H9 (cell line): ENCODE data around the gene KLHL33. TPM values are rescaled to one million over a fixed set of nuclear protein-coding genes. Genes with fewer than 3 reads are reported as not detected.

Experiments used
- DNase-seq: peaks from one replicate; pipeline ENCODE4 v3.0.0-alpha.2; 2017
- H2AFZ ChIP-seq: one replicate; pipeline ENCODE4 v1.6.1; 2013; ENCODE audit warnings: mild to moderate bottlenecking, low read length, control low read depth, moderate library complexity
- H2AK5ac ChIP-seq: 2 replicates; pipeline ENCODE4 v1.6.1; 2013; ENCODE audit warnings: low read length, control low read depth, mixed read lengths; ENCODE audit not compliant: insufficient read length
- H2BK120ac ChIP-seq: one replicate; pipeline ENCODE4 v1.6.1; 2013; ENCODE audit warnings: low read depth, mild to moderate bottlenecking, low read length, control low read depth, inconsistent platforms; ENCODE audit not compliant: poor library complexity, severe bottlenecking
- H2BK12ac ChIP-seq: 2 replicates; pipeline ENCODE4 v1.6.1; 2013; ENCODE audit warnings: low read length, control low read depth, mixed read lengths, low read depth; ENCODE audit not compliant: insufficient read length
- H2BK15ac ChIP-seq: 2 replicates; pipeline ENCODE4 v1.6.1; 2013; ENCODE audit warnings: low read depth, low read length, control low read depth
- H2BK20ac ChIP-seq: one replicate; pipeline ENCODE4 v1.6.1; 2013; ENCODE audit warnings: low read depth, mild to moderate bottlenecking, low read length, control low read depth, inconsistent platforms; ENCODE audit not compliant: poor library complexity, severe bottlenecking
- H2BK5ac ChIP-seq: 2 replicates; pipeline ENCODE4 v1.6.1; 2013; ENCODE audit warnings: low read length, control low read depth, mixed read lengths; ENCODE audit not compliant: insufficient read length
- H3K14ac ChIP-seq: 2 replicates; pipeline ENCODE4 v1.6.1; 2013; ENCODE audit warnings: low read length, control low read depth; ENCODE audit not compliant: insufficient read depth
- H3K18ac ChIP-seq: 2 replicates; pipeline ENCODE4 v1.6.1; 2013; ENCODE audit warnings: low read depth, mild to moderate bottlenecking, mixed read lengths, low read length, control low read depth; ENCODE audit not compliant: insufficient read length
- H3K23ac ChIP-seq: 2 replicates; pipeline ENCODE4 v1.6.1; 2013; ENCODE audit warnings: low read length, control low read depth, mixed read lengths, low read depth; ENCODE audit not compliant: insufficient read length
- H3K23me2 ChIP-seq: 2 replicates; pipeline ENCODE4 v1.6.1; 2013; ENCODE audit warnings: low read depth, mild to moderate bottlenecking, mixed read lengths, low read length, control low read depth; ENCODE audit not compliant: insufficient read length, poor library complexity, severe bottlenecking
- H3K27ac ChIP-seq: 2 replicates; pipeline ENCODE4 v1.5.1; 2013; ENCODE audit warnings: low read length, control low read depth, mixed read lengths, low read depth; ENCODE audit not compliant: insufficient read length
- H3K27me3 ChIP-seq: 2 replicates; pipeline ENCODE4 v1.6.1; 2013; ENCODE audit warnings: low read length, control low read depth, inconsistent platforms; ENCODE audit not compliant: insufficient read depth
- H3K4ac ChIP-seq: 2 replicates; pipeline ENCODE4 v1.6.1; 2013; ENCODE audit warnings: low read depth, mild to moderate bottlenecking, control low read depth, inconsistent platforms, low read length, moderate library complexity
- H3K4me1 ChIP-seq: 2 replicates; pipeline ENCODE4 v1.6.1; 2013; ENCODE audit warnings: low read length, control low read depth, inconsistent platforms; ENCODE audit not compliant: insufficient read depth
- H3K4me2 ChIP-seq: 2 replicates; pipeline ENCODE4 v1.6.1; 2013; ENCODE audit warnings: low read length, control low read depth, mixed read lengths; ENCODE audit not compliant: insufficient read length, insufficient read depth
- H3K56ac ChIP-seq: 2 replicates; pipeline ENCODE4 v1.6.1; 2013; ENCODE audit warnings: low read depth, mild to moderate bottlenecking, mixed read lengths, low read length, control low read depth; ENCODE audit not compliant: insufficient read length
- H3K79me1 ChIP-seq: 2 replicates; pipeline ENCODE4 v1.6.1; 2013; ENCODE audit warnings: low read depth, mild to moderate bottlenecking, moderate library complexity, low read length, control low read depth, inconsistent platforms; ENCODE audit not compliant: insufficient read depth, poor library complexity, severe bottlenecking
- H3K79me2 ChIP-seq: 2 replicates; pipeline ENCODE4 v1.6.1; 2013; ENCODE audit warnings: low read length, control low read depth, inconsistent platforms; ENCODE audit not compliant: insufficient read depth
- H3K9ac ChIP-seq: 2 replicates; pipeline ENCODE4 v1.6.1; 2013; ENCODE audit warnings: low read length, control low read depth, mixed read lengths; ENCODE audit not compliant: insufficient read length; ENCODE audit errors: extremely low read depth
- H3K9me3 ChIP-seq: one replicate; pipeline ENCODE4 v1.6.1; 2013; ENCODE audit warnings: low read depth, low read length, inconsistent platforms; ENCODE audit not compliant: control insufficient read depth
- H3T11ph ChIP-seq: one replicate; pipeline ENCODE4 v1.6.1; 2013; ENCODE audit warnings: mild to moderate bottlenecking, low read length, control low read depth, inconsistent platforms
- H4K20me1 ChIP-seq: one replicate; pipeline ENCODE4 v1.6.1; 2013; ENCODE audit not compliant: control insufficient read depth, insufficient read length, insufficient read depth
- H4K5ac ChIP-seq: 2 replicates; pipeline ENCODE4 v1.6.1; 2013; ENCODE audit warnings: low read depth, mild to moderate bottlenecking, mixed read lengths, low read length, control low read depth; ENCODE audit not compliant: insufficient read length
- H4K8ac ChIP-seq: replicated peaks from 2 replicates; pipeline ENCODE4 v1.6.1; 2013; ENCODE audit warnings: low read length, control low read depth, mixed read lengths, low read depth; ENCODE audit not compliant: insufficient read length
- H4K91ac ChIP-seq: 2 replicates; pipeline ENCODE4 v1.6.1; 2013; ENCODE audit warnings: low read depth, mild to moderate bottlenecking, moderate library complexity, mixed read lengths, low read length, control low read depth; ENCODE audit not compliant: insufficient read length
- H3K27ac Mint-ChIP-seq, 3 experiments: 2 replicates in 2 of 3; 3 replicates in 1 of 3; pipeline ENCODE4 v1.8.0; 2020 to 2021; ENCODE audit warnings: mixed read lengths in 3 of 3, mild to moderate bottlenecking in 1 of 3, moderate library complexity in 1 of 3
- H3K27me3 Mint-ChIP-seq: 2 replicates; pipeline ENCODE4 v1.8.0; 2021; ENCODE audit warnings: low read depth, mild to moderate bottlenecking, moderate library complexity, mixed read lengths
- H3K36me3 Mint-ChIP-seq, 3 experiments: 2 replicates in 2 of 3; 3 replicates in 1 of 3; pipeline ENCODE4 v1.8.0; 2020 to 2021; ENCODE audit warnings: low read depth in 3 of 3, mixed read lengths in 3 of 3; ENCODE audit not compliant: insufficient read depth in 1 of 3
- H3K4me1 Mint-ChIP-seq, 2 experiments: 2 replicates each; pipeline ENCODE4 v1.8.0; 2020; ENCODE audit warnings: mixed read lengths in 2 of 2
- H3K4me3 Mint-ChIP-seq, 2 experiments: 2 replicates in 1 of 2; 3 replicates in 1 of 2; pipeline ENCODE4 v1.8.0; 2020 to 2021; ENCODE audit warnings: mild to moderate bottlenecking in 2 of 2, mixed read lengths in 2 of 2, moderate library complexity in 1 of 2
- H3K9me3 Mint-ChIP-seq, 2 experiments: 2 replicates in 1 of 2; 3 replicates in 1 of 2; pipeline ENCODE4 v1.8.0; 2020; ENCODE audit warnings: mild to moderate bottlenecking in 2 of 2, mixed read lengths in 2 of 2, moderate library complexity in 1 of 2
- WGBS: extraction: QIAGEN DNeasy Blood & Tissue Kit; methylation state at CpG from one replicate; pipeline ENCODE4 v1.1.7; 2013; ENCODE audit warnings: missing lambda C conversion rate, low lambda C conversion rate, mixed read lengths; ENCODE audit not compliant: insufficient read length; ENCODE audit errors: extremely low coverage; 5-methylcytosine and 5-hydroxymethylcytosine counted together
- total RNA-seq: library from RNA; stranded (reverse); gene quantifications from 2 replicates; pipeline ENCODE4 v1.2.1, GENCODE V29; 2021
- TF ChIP-seq, protein P1 (sequence below): fragments of 200-600 bp; sonication (generic); conservative IDR thresholded peaks from 3 replicates; pipeline ENCODE4 v1.8.0; 2021; ENCODE audit warnings: antibody characterized with exemption, mild to moderate bottlenecking

KLHL33 gene
- total RNA-seq, 1 experiment from 2014 or later, result 0.04 TPM

DNA sequence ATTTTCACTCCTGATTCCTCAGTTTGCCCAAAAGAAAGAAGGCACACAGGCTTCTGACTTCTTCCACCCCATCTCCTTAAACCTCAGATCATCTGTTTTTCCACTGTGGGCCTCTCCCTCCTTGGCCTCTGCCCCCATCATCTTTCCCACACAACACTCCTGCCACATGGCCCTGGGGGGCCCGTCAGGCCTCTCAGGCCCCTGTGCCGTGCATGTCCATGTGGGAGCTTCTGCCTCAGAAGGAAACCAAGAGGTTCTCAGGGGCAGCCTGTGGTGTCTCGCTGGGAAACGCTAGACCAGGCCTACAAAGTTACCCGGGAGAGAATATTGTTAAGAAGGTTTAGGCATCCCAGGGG, 8.0 kb downstream of the KLHL33 start:
- H3K4me2 ChIP-seq, result no peak overlapping the region
- Mint-ChIP-seq H3K27me3 (no peaks in the 10 kb centered on the region), H3K36me3 (no peaks in the 10 kb centered on the region), H3K9me3 (no peaks in the 10 kb centered on the region), H3K4me3 (no peak overlapping the region; a peak in 1 of 5 replicates), H3K27ac (peak overlapping the region in 1 of 3 experiments; percentile 29; a peak in 1 of 7 replicates), H3K4me1 (peaks cover 10 to 11% of the 10 kb centered on the region in 2 experiments)
- no peak overlapping the region for H3K4ac ChIP-seq
- no peaks in the 10 kb centered on the region for H3K23me2 ChIP-seq
- no peak overlapping the region for H4K91ac ChIP-seq
- no peak overlapping the region for H2BK12ac ChIP-seq
- no peaks in the 10 kb centered on the region for H4K20me1 ChIP-seq
- no peak overlapping the region for H3K27ac ChIP-seq
- no peak overlapping the region for H3K18ac ChIP-seq
- peaks cover 9% of the 10 kb centered on the region; the same call in 1 of the 2 replicates for H3K4me1 ChIP-seq
- no peak overlapping the region for H2BK20ac ChIP-seq
- no peaks in the 10 kb centered on the region for H3K79me2 ChIP-seq
- no peak overlapping the region for H3K23ac ChIP-seq
- TF ChIP-seq, protein P1, sequence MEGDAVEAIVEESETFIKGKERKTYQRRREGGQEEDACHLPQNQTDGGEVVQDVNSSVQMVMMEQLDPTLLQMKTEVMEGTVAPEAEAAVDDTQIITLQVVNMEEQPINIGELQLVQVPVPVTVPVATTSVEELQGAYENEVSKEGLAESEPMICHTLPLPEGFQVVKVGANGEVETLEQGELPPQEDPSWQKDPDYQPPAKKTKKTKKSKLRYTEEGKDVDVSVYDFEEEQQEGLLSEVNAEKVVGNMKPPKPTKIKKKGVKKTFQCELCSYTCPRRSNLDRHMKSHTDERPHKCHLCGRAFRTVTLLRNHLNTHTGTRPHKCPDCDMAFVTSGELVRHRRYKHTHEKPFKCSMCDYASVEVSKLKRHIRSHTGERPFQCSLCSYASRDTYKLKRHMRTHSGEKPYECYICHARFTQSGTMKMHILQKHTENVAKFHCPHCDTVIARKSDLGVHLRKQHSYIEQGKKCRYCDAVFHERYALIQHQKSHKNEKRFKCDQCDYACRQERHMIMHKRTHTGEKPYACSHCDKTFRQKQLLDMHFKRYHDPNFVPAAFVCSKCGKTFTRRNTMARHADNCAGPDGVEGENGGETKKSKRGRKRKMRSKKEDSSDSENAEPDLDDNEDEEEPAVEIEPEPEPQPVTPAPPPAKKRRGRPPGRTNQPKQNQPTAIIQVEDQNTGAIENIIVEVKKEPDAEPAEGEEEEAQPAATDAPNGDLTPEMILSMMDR, result no peak
- no peak overlapping the region for H2BK5ac ChIP-seq
- H4K8ac ChIP-seq, result no peak overlapping the region
- H3K14ac ChIP-seq, result no peak overlapping the region
- H4K5ac ChIP-seq, result no peak overlapping the region
- no CpG with 5 or more reads among the region's 5 CpGs for WGBS
- no peak overlapping the region for H3T11ph ChIP-seq
- no peak overlapping the region for H2BK120ac ChIP-seq
- no peaks in the 10 kb centered on the region for H3K27me3 ChIP-seq
- H3K56ac ChIP-seq, result no peak overlapping the region
- H3K9ac ChIP-seq, result no peak overlapping the region
- no peaks in the 10 kb centered on the region for H3K9me3 ChIP-seq
- no peak overlapping the region for H2AK5ac ChIP-seq
- H3K79me1 ChIP-seq, result no peaks in the 10 kb centered on the region
- no peak for DNase-seq
- no peak overlapping the region for H2BK15ac ChIP-seq
- H2AFZ ChIP-seq, result no peak overlapping the region
